Hematopoietic multipotent progenitor cell (in vitro differentiated cells): ENCODE measurements around the gene RASAL1. TPM values are rescaled to one million over a fixed set of nuclear protein-coding genes. Genes with fewer than 3 reads are reported as not detected.
A peak's percentile ranks its signal among the peaks of the same experiment; 100 is the strongest.

ENCODE experiments used
- DNase-seq, 3 donors: peaks; one replicate each; pipeline ENCODE4 v3.0.0-alpha.2; 2011 to 2015; ENCODE audit warnings: low read depth in 2 of 3, low spot score in 2 of 3
- total RNA-seq: library from RNA; depleted of rRNA; stranded (reverse); fragments of >200 nt; gene quantifications from one replicate; pipeline ENCODE4 v1.2.3, GENCODE V29; 2012

The RASAL1 gene
- total RNA-seq, 1 donor, result 0.27 TPM

DNA sequence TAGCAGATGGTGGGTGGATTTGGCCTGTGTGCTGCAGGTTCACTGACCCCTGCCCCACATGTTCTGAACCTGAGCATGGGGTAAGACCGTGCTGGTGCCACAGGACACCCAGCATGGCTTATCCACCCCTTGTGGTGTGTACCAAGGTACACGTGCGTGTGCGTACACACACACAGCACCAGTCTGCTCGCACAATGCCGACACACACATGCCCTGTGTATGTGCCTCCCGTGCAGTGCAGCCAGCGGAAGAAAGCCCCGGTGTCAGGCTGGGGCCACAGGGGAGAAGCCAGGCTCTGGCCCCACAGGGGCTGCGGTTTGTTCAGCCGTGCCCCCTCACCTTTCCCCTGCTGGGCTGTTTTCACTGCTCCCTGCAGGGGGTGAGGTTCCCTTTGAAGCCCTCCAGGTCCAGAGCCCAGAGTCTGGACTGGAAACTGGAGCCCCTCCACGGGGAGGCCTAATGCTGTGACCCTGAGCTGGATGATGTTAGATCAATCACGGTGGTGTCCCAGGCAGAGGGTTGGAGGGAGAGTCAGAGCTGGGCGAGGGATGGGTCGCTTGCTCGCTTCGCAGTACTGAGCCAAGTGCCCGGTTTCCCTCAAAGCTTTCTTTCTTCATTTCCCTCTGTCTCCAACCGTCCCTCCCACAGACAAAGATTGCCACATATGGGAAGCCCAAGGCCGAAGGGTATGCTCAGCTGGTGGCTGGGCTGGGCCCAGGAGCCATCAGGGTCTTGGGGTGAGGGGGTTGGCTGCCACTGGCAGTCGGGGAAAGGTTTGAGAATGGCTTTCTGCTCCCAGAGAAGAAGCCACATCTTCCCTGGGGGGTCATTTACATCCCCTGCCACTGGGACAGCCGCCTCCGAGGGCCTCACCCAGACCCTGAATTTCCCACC, 72.8 kb downstream of the RASAL1 start:
- DNase-seq, result no peak

DNA sequence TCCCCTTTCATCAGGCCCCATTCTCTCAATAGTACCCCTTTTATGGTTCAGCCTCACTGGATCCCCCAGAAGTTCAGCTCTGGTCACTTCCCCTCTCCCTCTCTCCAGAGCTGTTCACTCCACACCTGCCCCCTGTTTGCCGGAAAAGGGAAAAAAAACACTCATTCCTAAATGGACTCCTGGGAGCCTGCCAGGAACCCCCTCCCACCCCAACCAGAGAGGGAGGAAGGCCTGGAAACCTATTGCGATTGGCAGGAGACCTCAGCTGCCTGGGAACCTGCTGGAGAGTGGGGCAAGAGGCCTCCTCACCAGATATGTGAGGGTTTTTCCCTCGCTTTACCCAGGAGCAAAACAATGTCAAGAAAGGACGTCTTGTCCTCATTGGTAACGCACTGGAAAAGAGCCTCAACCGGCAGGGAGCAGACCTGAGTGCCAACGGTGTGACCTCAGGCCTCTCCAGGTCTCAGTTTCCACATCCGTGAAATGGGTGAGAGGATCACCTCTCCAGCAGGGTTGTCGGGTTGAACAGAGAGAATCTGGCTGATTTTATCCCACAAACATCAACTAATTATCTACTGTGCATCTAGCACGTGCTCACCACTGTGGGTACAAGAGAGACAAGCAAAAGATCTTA, 74.4 kb downstream of the RASAL1 start:
- no peak for DNase-seq

- DNase-seq, result no peak
These were observed 75.1 kb downstream of the RASAL1 start for GRCh38 chr12:113060336-113060960.

DNA sequence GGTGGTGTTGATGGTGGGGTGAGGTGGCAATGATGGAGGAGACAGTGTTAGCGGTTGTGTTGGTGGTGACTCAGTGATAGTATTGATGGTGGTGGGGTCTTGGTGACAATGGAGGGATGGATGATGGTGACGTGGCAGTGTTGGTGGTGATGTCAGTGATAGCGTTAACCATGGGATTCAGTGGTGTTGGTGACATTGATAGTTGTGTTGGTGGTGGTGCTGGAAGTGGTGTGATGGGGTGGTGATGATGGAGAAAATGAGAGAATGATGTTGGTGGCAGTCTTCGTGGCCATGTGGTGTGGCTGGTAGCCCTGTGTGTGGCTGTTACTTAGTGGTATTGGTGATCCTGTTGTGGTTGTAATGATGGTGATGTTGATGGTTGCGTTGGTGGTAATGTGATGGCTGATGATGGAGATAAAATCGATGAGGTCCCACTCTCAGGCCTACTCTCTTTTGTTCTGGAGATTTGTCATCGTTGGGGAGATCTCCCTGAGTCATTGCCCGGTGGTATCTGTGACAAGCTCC, 76.4 kb downstream of the RASAL1 start:
- DNase-seq, result no peak

DNA sequence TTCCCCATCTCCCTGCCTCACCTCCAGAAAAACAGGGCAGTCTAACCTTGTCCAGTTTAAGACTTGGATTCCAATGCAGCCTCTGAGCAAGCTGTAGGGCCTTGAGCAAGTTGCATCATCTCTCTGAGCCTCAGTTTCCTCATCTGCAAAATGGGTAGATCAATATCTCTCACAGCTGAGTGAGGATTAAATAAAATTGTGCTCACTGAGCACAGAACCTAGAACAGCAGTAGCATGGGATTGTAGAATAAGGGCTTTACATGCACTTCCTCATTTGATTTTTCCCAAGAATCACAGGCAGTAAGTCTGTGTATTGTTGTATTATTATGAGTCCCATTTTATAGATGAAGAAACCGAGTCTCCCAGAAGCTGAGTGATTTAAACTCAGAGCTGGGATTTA, 77.0 kb downstream of the RASAL1 start:
- no peak for DNase-seq

DNA sequence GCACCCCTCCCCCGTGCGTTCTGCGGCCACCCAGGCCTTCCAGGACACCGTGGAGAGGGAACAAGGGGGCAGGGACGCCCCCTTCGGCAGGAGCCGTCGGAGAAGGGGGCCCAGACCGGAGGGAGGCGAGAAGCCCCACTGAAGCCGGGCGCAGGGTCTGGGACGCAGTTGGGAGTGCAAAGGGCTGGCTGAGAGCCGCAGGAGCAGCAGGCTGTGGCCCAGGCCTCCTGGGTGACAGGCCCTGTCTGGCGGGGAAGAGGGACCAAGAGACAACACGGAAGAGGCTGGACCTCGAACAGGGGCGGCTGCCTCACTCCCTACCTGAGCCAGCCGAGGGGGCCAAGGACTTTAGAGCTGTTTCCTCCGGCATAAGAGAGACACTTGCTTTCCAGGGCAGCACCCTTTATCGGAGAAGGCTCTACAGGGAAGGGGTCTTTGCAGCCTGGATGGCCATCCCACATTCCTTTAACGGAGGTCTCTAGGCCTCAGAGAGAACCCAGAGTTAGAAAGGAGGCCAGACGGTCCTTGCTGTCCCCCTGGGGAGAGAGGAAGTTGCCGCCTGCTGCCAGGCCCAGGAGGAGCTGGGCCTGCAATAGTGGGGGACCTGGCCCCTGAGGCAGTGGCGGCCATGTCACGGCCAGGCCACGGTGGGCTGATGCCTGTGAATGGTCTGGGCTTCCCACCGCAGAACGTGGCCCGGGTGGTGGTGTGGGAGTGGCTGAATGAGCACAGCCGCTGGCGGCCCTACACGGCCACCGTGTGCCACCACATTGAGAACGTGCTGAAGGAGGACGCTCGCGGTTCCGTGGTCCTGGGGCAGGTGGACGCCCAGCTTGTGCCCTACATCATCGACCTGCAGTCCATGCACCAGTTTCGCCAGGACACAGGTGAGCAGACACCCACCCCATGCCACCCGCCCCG, 77.7 kb downstream of the RASAL1 start:
- no peak for DNase-seq

GRCh38 chr12:113056631-113057488, 78.7 kb downstream of the RASAL1 start, which contains the start of gene DTX1:
Gene DTX1 (plus strand): TSS chr12:113056730. CDS start chr12:113058193, 1,463 bp downstream.
- DNase-seq, result peak in 1 of 3 donors; percentile 22

GRCh38 chr12:113056381-113056630, 79.3 kb downstream of the RASAL1 start:
- DNase-seq, result no peak

- DNase-seq, result no peak
These were observed 79.8 kb downstream of the RASAL1 start for GRCh38 chr12:113055594-113056380.

DNA sequence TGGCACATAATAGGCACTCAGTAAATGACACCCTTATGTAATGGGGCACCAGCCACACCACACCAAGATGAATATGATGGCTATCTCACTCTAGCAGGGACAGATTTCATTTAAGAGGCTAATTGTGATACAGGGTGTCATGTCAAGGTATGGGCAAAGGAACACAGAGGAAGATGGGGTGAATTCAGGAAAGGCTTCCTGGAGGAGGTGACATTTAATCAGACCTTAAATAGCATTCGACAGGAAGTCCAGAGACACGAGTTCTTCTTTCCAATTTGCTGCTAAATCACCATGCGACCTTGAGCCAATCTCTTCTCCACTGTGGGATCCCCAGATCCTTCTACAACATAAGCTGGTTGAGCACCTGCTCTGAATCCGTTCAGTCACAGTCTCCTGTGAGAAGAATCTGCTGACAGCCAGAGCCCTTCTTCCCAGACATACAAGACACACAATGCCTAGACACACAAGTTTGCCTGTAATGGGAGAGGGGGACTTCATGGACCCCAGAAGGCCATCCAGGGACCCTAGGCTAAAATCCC, 80.5 kb downstream of the RASAL1 start:
- DNase-seq, result no peak

GRCh38 chr12:113052326-113052725, 83.2 kb downstream of the RASAL1 start:
- no peak for DNase-seq

DNA sequence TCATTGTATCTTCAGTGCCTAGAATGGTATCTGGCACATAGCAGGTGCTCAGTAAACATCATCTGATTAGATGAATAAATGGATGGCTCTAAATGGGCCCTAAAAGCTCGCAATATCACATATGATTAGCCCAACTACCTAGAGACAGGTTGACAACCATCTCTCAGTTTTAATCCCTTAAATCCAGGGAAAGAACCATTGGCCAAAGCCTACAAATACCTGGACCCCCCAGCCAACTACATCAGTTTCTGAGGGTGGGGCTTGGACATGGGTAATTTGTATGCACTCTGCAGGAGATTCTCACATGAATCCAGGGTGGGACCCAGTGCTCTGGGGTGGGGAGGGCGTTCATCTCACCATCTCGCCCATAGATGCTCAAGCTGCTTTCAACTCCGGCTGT, 83.8 kb downstream of the RASAL1 start:
- no peak for DNase-seq

DNA sequence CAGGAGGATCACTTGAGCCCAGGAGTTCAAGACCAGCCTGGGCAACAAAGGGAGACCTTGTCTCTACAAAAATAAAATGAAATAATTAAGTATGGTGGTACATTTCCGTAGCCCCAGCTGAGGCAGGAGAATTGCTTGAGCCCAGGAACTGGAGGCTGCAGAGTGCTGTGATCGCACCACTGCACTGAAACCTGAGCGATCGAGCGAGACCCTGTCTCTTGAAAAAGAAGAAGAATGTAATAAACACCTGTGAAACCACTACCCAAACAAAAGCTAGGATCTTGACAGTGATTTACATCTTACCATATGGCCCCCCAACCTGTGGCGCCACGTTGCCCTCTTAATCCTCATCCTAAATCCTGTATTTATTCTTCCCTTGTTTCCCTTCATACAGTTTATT, 84.8 kb downstream of the RASAL1 start:
- no peak for DNase-seq

DNA sequence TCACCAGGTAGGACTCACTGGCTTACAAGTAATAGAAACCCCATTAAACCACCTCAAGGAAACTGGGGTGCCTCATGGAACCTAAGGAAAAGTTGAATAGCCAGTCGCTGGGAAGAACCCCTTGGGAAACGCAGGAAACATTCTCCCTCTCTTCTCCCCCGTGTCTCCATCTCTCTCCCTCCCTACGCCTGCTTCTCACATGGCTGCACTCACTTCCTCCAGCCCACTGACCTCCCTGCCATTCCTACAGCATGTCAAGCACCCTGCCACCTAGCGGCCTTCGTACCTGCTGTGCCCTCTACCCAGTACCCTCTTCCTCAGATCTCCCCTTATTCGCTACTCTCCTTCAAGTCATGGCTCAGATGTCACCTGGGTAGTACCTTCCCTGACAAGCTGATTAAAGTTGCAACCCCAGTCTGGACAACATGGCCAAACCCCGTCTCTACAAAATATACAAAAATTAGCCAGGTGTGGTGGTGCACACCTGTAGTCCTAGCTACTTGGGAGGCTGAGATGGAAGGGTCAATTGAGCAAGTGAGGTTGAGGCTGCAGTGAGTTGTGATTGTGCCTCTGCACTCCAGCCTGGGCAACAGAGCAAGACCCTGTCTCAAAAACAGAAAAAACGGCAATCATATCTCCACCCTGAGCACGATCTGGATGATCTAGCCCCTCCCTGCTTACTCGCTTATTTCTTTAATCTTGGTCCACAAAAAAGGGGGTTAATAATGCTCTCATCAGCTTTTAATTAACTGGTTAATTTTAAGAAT, 85.4 kb downstream of the RASAL1 start:
- peak in 1 of 3 donors; percentile 19 for DNase-seq
